Mucosa of gallbladder (tissue), 1 donor: ENCODE data around the gene NAXE. TPM values are rescaled to one million over a fixed set of nuclear protein-coding genes. Genes with fewer than 3 reads are reported as not detected.

Experiments used
- total RNA-seq: library from RNA; stranded (reverse); gene quantifications from one replicate; pipeline ENCODE4 v1.2.1, GENCODE V29; 2021
- donor health status: DM: no; HTN: no; CAD: no.

NAXE gene
- total RNA-seq, 1 donor from 2014 or later, result 99.0 TPM

Other genes with a start within 250 kb of the NAXE start
- gene RHBG, start 222.6 kb upstream of the NAXE start, total RNA-seq, result 0.29 TPM
- gene MEF2D, start 91.0 kb upstream of the NAXE start, total RNA-seq, result 57.8 TPM
- 2.5 TPM for gene IQGAP3, start 19.2 kb upstream of the NAXE start, total RNA-seq
- 0.60 TPM for gene TTC24, start 12.1 kb upstream of the NAXE start, total RNA-seq
- 12.6 TPM for gene GPATCH4, start 9.7 kb downstream of the NAXE start, total RNA-seq
- 0.43 TPM for gene HAPLN2, start 27.6 kb downstream of the NAXE start, total RNA-seq
- 0.52 TPM for gene BCAN, start 50.3 kb downstream of the NAXE start, total RNA-seq
- gene NES, start 85.6 kb downstream of the NAXE start, total RNA-seq, result 26.1 TPM
- gene CRABP2, start 113.8 kb downstream of the NAXE start, total RNA-seq, result 3.5 TPM
- gene METTL25B, start 136.7 kb downstream of the NAXE start, total RNA-seq, result 48.0 TPM
- gene ISG20L2, start 137.0 kb downstream of the NAXE start, total RNA-seq, result 24.1 TPM
- gene MRPL24, start 149.3 kb downstream of the NAXE start, total RNA-seq, result 63.7 TPM
- 170 TPM for gene HDGF, start 159.9 kb downstream of the NAXE start, total RNA-seq
- gene PRCC, start 175.8 kb downstream of the NAXE start, total RNA-seq, result 57.8 TPM
- gene SH2D2A, start 225.1 kb downstream of the NAXE start, total RNA-seq, result 5.4 TPM